Renal cortex interstitium (tissue), 11 donors: Measurements from ENCODE around the gene EHD1. TPM values are rescaled to one million over a fixed set of nuclear protein-coding genes. Genes with fewer than 3 reads are reported as not detected.

Experiments
- DNase-seq, 11 donors: peaks; one replicate each; pipeline ENCODE4 v3.0.0-alpha.2; 2013; ENCODE audit warnings: low read depth in 9 of 11, low spot score in 4 of 11; ENCODE audit errors: extremely low read depth in 1 of 11
- polyA plus RNA-seq, 3 donors: library from polyadenylated mRNA; unstranded; fragments of 120-200 nt; gene quantifications; one replicate each; pipeline ENCODE4 v1.2.1, GENCODE V29; 2013; ENCODE audit not compliant: insufficient read length in 3 of 3

Gene EHD1
- polyA plus RNA-seq, 3 donors = 54.8 to 67.9 (median 60.8) TPM

DNA sequence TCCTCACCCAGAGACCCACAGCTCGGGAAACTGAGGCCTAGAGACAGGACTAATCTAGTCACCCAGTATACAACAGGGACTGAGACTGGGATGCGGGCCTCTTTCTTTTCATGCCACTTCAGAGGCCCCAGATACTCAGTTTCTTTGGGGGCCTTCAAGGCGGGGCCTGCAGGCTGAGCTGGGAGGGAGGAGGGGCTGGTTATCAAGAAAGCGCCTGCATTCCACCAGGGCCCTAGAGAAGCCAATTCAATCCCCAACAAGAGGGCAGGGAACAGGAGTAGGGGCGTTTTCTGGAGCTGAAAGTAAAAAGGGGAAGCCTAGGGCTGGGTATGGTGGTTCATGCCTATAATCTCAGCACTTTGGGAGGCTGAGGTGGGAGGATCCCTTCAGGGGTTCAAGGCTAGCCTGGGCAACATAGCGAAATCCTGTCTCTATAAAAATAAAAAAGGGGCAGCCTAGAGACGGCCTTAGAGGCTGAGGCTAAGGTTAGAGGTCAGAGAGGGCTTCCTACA is 37.0 kb upstream of the EHD1 start:
- no peak for DNase-seq

DNA sequence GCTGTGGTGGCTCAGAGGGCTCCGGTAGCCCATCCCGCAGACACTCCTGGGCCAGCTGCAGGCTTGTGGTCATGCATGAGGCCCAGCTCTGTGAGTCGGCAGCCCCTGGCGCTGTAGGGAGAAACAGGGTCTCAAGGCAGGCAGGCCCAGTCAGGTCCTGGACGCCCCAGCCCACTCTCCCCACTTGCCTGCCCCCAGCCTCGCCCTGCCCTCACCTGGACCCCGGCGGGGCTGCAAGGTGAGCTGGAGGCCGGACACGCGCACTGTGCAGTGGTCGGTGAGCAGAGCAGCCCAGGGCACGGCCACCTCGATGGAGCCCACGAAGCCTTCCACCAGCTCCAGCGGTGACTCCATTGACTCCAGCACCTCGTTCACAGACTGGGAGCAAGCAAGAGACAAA is 35.7 kb upstream of the EHD1 start:
- DNase-seq = no peak

DNA sequence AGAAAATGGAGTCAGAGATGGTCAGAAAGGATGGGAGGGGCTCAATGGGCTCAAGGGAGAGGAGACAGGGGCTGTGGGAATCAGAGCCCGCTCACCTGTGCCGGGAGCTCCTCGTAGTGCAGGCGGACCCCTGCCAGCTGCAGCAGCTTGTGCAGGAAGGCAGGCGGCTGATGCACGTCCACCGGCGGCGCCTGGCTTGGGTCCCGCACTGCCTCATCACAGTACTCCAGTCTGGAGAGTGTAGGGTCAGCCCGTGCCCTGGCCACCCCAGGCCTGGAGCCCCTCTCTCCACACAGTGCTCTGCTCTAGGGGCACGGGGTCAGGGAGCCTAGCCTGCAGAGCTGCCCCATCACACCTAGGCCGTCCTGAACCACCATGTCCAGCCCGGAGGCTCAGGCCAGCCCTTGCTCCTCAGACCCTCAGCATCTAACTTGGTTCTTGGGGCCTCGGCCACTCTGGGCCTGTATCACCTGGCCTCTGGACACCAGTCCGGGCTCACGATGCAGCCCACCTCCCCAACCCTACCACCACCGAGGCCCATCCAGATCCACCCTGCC is 34.8 kb upstream of the EHD1 start:
- DNase-seq = no peak

DNA sequence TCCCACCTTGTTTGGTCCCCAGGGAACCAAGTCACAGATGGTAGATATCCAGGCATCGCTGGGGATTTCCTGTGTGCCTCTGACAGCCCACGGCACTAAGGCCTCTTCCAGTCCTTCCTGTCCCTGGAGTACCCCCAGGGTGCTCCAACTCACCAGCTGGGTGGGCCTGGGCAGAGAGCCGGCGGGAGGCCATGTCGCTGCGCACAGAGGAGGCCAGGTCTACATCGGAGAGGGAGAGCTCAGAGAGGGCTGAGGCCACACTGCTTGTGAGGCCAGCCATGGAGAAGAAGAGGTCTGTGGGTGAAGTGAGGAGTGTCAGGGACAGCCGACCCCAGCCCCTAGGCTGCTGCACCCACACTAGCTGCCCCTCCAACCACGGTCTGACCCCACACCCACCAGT is 33.3 kb upstream of the EHD1 start:
- DNase-seq = no peak

DNA sequence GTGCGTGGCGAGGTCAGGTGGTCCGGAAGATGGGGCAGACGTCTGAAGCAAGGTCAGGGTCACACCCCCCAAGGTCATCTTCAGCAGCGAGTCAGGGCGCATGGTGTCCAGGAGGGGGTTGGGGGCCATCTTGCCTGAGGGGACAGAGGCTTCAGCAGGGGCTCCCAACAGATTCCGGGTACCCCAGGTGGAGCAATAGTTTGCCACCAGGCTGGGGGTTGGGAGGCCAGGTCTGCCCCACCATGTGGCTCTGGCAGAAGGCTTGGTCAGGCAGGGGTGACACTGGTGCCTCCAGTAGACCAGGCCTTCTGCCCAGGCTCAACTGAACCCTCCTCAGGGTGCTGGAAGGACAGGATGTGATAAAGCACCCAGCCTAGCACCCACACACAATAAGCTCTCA is 32.7 kb upstream of the EHD1 start:
- DNase-seq = no peak

DNA sequence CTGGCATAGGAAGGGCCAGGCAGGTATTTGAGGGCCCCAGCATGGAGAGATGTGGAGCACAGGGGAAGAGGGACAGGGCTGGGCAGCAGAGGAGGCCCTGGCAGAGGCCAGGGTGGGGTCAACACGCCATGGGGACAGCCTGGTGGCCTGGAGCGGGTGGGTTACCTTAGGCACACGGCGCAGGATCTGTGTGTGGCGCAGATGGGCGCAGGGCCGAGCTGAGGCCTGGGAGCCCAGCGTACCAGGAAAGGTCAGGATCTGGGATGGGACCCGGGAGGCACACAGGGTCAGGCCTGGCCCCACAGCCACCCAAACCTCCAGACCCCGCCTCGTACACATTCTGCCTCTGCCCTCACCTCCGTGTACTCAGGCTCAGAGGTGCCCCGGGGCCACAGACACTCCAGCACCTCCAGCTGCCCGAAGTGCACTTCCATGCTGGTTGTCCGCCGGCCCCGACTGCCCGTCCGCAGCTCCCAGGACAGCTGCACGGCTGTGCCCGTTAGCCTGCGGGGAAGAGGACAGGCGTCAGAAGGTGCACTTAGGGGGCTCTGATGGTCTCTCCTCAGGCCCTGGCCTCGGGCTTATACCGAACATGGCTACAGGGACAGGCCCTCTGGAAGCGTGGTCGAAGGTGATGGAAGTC is 32.2 kb upstream of the EHD1 start:
- DNase-seq = no peak

DNA sequence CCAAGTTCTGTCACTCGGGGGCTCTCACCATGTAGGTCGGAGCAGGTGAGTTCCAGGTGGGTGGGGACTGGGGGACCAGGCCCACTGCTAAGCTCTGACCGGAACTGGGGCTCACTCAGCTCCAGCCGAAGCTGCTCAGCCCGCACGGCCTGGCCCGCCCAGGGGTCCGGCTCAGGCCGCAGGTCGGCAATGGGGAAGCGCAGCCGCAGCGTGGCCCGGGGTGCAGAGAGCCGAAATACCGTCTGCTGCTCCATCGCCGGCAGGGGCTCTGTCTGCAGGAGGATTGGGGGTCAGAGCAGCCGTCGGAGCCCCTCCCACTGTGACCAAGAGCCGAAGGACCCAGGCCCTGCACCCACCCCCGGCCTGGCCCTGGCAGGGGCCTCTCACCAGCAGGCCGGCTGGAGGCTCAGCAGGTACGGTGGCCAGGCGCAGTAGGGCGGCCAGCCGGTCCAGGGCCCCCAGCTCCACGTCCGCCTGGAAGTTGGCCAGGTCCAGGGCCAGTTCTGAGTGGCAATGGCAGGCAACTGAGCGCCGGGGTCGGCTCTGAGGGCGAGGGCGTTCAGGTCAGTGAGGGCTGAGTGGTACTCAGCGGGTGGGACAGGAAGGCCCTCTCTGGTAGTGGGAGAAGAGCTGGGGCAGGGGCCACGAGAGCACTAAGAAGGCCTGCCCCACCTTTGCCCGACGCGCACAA is 31.4 kb upstream of the EHD1 start:
- DNase-seq = no peak

DNA sequence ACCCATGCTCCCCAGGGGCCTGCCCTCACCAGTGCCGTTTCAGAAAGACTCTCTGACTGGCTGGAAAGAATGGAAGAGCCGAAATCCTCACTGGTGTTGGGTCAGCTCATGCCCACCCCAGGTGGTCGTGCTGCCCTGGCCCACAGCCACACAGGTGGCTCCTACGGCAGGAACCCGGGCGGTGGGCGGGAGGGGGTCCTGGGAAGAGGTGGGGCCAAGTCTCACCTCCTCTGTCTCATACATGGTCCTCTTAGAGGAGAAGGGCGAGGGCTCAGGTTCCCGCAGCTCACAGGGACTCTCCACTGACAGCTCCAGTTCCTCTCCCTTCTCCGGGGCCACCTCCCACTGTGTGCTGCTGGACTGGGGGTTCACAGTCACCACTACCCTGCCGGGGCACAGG is 30.3 kb upstream of the EHD1 start:
- DNase-seq = no peak

DNA sequence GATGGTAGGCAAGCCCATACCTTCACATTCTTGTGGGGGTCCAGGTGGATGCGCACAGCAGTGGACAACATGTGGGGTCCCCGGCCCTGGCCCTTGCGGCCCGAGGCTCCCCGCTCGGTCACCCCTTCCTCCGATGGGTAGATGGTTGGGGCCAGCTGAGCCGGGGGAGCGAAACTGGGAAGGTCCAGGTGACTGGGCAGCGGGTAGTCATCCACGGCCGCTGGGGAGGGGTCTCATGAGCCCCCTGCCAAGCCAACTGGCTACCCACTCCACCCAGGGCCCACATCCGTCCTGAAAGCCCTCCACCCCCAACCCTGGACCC is 27.9 kb upstream of the EHD1 start:
- DNase-seq = no peak

DNA sequence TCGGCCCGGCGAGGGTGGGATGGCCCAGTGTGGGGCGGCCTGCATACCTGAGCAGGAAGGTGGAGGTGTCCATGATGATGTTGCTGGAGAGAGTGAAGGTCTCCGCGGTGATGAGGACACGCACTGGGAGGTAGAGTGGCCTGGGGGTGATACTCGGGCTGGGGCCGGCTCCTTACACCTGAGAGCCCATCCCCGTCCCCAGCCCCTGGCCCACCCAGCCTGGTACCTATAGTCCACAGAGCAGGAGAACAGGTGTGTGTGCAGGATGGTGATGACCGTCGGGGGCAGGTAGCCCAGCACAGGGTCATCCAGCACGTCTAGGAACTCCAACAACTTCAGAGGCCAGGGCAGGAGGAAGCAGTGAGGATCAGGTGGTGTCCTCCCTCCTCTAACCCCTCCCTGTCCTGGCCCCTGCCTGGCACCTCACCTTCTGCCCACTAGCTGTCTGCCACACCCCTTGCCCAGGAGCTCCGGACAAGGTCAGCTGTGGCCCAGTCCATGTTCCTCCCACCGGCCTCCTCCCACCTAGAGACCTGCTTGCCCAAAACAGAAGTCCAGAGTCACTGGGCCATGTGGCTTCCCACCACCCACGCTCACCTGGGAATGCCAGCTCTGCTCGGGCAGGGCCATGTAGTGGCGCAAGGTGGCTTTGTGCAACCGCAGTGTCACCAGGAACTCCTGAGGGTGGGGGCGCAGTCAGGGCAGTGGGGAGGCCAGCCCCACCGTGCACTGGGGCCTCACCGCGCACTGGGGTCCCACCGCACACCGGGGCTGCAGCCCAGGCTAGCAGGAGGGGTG is 27.3 kb upstream of the EHD1 start:
- no peak for DNase-seq

DNA sequence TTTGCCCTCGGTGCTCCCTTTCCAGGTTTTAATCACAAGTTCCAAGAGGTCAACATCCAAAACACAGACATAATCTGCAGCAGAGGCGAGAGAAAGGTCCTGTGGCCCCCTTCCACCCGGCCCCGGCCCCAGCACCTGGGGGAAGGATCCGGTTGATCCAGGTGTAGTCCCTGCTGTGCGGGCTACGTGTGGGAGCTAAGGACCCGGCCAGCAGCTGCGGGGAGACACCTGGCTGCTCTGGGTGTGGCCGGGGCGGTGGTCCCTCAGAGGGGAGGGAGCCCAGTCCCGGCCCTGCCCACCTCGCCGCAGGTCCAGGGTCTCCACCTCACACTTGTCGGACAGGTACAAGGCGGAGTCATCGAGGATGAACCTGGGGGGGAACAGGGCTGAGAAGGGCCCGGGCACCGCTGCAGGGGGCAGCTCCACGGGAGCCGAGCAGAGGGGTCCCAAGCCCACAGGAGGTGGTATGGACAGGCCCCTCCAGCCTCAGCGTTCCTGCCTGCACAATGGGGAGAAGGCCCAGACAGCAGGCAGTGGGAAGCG is 24.9 kb upstream of the EHD1 start:
- no peak for DNase-seq

DNA sequence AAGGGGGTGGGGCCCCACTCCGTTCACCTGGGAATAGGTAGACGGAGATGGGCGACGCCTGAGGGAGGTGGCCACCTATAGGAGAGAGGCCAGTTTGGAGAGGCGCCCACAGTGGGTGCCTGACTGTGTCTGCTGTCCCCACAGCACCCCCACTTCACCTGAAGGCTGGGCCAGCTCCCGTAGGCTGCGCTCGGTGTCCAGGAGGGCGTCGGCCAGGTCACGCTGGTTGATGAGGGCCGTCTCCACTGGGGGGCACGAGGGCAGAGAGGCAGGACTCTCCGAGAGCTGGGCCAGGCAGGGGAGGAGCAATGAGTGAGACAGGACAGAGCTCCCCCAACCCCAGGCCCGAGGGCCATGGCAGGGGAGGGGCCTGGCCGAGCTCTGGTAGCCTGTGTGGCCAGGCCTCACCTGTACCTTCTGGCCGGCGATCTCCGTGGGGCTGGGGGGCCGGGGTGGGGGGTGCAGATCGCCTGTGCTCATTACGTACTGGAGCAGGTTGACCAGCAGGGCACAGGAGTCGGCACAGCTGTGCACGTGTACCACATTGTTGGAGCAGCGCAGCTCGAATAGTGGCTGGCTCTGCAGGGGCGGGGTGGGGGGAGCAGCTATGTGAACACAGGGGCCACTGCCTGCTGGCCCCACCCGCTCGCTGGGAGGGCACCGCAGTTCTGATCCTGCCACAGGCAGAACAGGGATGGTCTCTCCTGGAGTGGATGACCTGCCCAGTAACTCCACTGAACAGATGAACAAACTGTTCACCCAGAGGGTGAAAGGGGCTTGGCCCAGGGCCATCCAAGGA is 23.9 kb upstream of the EHD1 start:
- no peak for DNase-seq

DNA sequence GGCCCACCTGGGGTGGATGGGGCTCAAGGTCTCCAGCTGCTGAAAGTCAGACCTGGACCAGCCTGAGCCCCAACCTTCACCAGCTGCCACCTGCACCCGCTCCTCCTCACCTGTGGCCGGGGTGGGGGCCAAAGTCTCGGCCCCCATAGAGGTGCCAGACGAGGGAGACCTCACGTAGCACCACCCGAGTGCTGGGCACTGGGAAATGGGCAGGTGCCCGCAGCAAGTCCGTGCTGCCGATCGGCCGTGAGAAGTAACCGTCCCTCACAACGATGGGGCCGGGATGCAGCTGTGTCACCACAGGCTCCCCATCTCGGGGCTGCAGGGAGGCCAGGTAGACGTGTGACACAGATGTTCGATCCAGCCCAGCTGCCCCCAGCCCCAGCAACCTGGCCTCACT is 22.4 kb upstream of the EHD1 start:
- DNase-seq = no peak

DNA sequence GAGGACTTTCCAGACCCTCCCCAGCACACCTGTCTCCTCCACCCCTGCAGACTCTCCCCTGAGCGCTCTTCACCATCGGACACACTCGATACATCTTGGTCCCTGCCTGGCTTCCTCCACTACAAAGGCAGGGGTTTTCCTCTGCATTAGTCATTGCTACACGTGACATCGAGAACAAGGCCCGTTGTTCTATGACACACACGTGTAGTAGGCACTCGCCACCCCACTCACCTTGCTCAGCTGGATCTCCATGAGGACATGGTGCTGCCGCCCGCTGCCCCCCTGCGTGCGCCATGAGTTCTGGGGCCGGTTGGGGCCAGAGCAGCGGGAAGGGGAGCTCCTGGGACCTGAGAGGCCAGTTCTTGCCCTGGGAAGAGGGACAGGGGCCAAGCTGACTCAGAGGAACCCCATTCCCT is 21.9 kb upstream of the EHD1 start:
- no peak for DNase-seq

DNA sequence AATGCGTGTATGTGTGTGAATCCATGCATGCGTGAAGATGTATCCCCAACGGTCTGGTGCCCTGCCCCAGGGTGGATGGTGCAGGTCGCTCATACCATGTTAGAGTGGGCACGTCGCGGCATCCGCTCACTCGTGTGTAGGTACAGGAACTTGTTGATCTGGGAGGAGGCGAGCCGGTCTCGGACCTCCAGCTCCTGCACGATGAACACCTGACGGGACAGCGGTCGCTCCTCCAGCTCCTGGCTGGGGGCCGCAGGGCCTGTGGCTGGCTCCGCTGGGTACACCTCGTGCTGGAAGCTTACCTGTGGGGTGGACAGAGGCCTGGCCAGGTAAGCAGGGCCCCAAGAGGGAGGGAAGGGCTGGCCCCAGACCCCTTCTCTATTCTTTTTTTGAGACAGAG is 20.1 kb upstream of the EHD1 start:
- DNase-seq = no peak

DNA sequence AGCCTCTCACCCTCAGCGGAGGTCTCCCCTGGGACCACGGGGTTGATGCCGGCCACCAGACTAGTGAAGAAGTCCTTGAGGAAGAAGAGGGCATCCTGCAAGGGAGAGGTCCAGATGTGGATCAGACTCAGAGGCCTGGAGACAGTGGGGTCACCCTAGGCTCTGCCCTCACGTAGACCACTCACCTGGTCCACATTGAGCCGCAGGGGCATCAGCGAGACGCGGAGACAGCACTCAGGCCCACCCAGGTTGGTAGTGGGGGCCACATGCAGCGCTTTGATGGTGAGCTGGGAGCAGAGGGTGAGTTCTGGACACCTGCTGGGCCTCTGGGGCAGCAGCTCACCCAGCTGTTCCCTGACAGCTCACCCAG is 19.6 kb upstream of the EHD1 start:
- no peak for DNase-seq

DNA sequence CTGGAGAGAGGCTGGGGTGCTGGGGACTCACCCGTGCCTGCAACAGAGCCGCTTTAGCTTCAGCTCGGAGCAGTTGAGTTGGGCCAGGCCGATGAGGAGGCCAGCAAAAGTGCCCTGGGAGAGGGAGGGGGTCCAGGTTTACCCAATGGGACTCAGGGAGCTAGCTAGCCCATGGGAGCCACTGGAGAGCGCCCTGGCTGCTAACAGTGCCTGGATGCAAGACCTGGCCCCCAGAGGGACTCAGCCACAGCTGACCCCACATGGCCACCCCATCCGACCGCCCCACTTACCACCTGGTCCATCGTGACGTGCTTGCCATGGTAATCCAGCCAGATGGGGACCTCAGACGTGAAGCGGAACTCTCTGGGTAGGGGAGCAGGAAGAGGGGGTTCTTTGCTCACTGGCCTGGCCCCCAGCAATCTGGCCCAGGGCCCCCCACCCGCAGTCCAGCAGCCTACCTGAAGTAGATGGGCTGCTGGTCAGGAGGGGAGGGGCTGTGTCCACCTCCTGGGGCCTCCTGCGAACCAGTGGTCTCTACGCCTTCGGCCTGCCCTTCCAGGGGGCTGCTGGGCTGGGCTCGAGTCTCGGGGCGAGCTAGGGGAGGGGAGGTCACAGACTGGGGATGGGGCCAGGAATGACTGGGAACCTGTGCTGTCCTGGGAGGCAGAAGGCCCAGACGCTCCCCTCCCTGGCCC is 19.1 kb upstream of the EHD1 start:
- no peak for DNase-seq

DNA sequence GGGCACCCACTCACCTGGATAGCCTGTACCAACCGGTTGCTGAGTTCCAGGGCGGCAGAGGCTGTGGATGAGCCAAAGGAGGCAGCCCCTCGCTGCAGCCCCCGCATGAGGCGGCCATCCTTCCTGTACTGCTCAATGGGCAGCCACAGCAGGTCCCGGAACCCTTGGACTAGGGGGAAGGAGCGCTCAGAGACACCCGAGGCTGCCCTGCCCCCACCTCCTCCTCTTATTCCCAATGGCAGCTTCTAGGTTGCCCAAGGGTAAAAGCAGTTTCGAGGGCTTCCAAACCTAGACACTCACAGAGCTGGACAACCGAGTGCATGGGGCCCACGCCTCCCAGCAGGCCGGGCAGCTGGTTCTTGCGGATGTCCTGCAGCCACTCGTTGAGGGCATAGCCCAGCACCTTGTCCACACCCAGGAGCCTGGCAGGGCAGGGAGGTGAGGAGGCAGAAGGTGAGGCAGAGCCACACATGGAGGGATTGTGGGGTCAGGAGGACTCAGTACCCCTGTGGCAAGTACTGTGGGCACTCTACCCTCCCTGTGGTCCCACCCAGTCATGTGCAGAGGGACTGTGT is 18.1 kb upstream of the EHD1 start:
- no peak for DNase-seq
